CD4-positive, alpha-beta T cell treated with Interleukin-17A for 1 hour (primary cell): ENCODE data around the gene PRPF8.
"Not testable (repeated sequence)": the region's sequence is repeated elsewhere in the genome, so short reads cannot be mapped to it uniquely, and the experiment has no call there.

Experiments used
- DNase-seq: peaks from one replicate; pipeline ENCODE4 v3.0.0-alpha.2; 2020

Gene PRPF8

GRCh38 chr17:1684378-1685189, at the start of gene PRPF8:
Gene PRPF8 (minus strand): TSS chr17:1684867. CDS start chr17:1684571, 296 bp downstream.
- DNase-seq = peak; percentile 99

- DNase-seq = no peak
These were observed 49.1 kb upstream of the PRPF8 start for GRCh38 chr17:1733759-1734158.

GRCh38 chr17:1732833-1733321, 48.2 kb upstream of the PRPF8 start:
- no peak for DNase-seq

- no peak for DNase-seq
These were observed 47.7 kb upstream of the PRPF8 start for GRCh38 chr17:1732241-1732832.

- no peak for DNase-seq
These were observed 46.5 kb upstream of the PRPF8 start for GRCh38 chr17:1731194-1731506.

DNA sequence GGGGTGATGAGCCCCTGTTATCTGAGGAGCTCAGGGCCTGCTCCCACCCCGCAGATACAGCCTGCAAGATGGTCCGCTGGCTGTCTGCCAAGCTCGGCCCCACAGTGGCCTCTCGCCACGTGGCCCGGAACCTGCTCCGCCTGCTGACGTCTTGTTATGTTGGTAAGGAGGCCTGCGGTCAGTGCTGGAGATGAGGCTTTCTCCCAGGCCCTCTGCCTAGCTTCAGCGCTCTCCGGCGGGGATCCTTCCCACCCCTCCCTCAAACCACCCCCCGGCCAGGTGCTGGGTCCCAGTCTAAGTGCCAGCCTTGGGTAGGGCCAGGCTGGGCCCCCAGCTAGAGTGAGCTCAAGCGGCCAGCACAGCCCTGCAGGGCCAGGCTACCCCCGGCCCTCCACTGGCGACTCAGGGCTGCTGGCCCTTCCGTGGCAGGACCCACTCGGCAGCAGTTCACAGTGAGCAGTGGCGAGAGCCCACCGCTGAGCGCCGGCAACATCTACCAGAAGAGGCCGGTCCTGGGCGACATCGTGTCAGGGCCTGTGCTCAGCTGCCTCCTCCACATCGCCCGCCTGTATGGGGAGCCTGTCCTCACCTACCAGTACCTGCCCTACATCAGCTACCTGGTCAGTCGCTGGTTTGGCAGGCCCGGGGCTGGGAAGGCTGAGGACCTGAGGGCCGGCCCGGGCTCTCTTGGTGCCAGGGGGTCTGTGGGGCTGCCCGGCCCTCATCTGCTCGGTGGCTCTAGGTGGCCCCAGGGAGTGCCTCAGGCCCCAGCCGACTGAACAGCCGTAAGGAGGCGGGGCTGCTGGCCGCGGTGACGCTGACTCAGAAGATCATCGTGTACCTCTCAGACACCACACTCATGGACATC, 45.9 kb upstream of the PRPF8 start:
- no peak for DNase-seq

DNA sequence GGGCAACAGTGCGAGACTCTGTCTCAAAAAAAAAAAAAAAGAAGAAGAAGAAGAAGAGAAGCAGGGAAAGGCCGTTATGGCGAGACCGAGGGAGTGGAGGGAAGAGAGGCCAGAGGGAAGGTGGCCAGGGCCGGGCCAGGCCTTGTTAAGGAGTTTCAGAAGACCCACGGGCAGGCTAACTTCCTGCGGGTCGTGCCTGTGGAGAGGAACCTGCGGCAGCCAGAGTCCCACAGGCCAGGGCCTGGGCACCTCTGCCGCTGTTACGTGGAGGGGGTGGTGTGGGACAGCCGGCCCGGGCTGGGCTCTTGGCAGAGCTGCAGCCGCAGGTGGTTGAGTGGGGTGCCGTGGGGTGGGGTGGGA, 45.3 kb upstream of the PRPF8 start:
- DNase-seq = no peak

DNA sequence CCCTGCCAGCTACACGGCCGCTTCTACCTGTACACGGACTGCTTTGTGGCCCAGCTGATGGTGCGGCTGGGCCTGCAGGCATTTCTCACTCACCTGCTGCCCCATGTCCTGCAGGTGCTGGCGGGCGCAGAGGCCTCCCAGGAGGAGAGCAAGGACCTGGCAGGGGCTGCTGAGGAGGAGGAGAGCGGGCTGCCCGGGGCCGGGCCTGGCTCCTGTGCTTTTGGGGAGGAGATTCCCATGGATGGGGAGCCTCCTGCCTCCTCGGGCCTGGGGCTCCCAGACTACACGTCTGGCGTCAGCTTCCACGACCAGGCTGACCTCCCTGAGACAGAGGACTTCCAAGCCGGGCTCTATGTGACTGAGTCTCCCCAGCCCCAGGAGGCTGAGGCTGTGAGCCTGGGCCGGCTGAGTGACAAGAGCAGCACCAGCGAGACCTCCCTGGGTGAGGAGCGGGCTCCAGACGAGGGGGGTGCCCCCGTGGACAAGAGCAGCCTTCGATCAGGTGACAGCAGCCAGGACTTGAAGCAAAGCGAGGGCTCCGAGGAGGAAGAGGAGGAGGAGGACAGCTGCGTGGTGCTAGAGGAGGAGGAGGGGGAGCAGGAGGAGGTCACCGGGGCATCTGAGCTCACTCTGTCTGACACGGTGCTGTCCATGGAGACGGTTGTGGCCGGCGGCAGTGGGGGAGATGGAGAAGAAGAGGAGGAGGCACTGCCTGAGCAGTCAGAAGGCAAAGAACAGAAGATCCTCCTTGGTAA, 43.4 kb upstream of the PRPF8 start:
- DNase-seq = no peak

DNA sequence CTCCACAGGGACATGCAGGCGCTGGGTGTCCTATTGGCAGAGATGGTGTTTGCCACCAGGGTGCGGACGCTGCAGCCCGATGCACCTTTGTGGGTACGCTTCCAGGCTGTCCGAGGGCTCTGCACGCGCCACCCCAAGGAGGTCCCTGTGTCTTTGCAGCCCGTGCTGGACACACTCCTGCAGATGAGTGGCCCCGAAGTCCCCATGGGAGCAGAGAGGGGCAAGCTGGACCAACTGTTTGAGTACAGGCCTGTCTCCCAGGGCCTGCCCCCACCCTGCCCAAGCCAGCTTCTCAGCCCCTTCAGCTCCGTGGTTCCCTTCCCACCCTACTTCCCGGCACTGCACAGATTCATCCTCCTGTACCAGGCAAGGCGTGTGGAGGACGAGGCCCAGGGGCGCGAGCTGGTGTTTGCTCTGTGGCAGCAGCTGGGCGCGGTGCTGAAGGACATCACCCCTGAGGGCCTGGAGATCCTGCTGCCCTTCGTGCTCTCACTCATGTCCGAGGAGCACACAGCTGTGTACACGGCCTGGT, 42.7 kb upstream of the PRPF8 start:
- DNase-seq = no peak

GRCh38 chr17:1726626-1727257, 42.1 kb upstream of the PRPF8 start:
- DNase-seq = no peak

DNA sequence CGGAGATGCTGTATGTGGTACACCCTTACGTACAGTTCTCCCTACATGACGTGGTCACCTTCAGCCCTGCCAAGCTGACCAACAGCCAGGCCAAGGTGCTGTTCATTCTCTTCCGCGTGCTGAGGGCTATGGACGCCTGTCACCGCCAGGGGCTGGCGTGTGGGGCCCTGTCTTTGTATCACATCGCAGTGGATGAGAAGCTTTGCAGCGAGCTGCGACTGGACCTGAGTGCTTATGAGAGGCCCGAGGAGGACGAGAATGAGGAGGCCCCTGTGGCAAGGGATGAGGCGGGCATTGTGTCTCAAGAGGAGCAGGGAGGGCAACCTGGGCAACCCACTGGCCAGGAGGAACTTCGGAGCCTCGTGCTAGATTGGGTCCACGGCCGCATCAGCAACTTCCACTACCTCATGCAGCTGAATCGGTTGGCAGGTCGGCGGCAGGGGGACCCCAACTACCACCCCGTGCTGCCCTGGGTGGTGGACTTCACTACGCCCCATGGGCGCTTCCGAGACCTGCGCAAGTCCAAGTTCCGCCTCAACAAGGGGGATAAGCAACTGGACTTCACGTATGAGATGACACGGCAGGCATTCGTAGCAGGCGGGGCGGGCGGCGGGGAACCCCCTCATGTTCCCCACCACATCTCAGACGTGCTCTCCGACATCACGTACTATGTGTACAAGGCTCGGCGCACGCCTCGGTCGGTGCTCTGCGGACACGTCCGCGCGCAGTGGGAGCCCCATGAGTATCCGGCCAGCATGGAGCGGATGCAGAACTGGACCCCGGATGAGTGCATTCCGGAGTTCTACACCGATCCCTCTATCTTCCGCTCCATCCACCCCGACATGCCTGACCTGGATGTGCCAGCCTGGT, 41.2 kb upstream of the PRPF8 start:
- DNase-seq = no peak

GRCh38 chr17:1724869-1725641, 40.4 kb upstream of the PRPF8 start:
- no peak for DNase-seq

DNA sequence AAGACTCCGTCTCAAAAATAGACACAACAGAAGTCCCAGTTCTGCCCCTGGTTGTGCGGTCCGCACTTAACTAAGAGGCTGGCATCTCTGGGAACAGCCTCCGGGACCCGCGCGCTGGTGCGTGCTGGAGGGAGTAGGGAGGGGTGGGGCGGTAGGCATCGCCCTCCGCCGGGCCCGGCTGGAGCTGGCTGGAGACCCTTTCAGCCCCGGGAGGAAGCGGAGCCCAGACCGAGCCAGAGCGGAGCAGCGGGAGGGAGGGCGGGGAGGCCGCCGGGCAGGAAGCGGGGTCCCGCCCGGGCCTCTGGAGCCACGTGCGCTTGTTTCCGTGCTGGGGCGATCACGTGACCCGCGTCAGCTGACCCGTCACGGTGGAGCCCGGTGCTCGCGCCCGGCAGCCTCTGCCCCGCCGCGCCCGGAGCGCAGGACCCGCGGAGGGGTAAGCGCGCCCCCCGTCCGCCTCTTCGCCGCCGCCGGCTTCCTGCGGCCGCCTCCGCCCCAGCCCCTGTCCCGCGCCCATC, 39.7 kb upstream of the PRPF8 start, which contains the start of gene WDR81:
Gene WDR81, plus strand, starts transcription at position 354 of the 518 bp plus-strand sequence. CDS start 256 bp downstream, outside the sequence.
- peak; percentile 83 for DNase-seq

GRCh38 chr17:1722022-1722421, 37.4 kb upstream of the PRPF8 start:
- not testable (repeated sequence) for DNase-seq

GRCh38 chr17:1720856-1721386, 36.3 kb upstream of the PRPF8 start:
- DNase-seq = peak; percentile 79

GRCh38 chr17:1718362-1719165, 33.9 kb upstream of the PRPF8 start:
- DNase-seq = no peak

DNA sequence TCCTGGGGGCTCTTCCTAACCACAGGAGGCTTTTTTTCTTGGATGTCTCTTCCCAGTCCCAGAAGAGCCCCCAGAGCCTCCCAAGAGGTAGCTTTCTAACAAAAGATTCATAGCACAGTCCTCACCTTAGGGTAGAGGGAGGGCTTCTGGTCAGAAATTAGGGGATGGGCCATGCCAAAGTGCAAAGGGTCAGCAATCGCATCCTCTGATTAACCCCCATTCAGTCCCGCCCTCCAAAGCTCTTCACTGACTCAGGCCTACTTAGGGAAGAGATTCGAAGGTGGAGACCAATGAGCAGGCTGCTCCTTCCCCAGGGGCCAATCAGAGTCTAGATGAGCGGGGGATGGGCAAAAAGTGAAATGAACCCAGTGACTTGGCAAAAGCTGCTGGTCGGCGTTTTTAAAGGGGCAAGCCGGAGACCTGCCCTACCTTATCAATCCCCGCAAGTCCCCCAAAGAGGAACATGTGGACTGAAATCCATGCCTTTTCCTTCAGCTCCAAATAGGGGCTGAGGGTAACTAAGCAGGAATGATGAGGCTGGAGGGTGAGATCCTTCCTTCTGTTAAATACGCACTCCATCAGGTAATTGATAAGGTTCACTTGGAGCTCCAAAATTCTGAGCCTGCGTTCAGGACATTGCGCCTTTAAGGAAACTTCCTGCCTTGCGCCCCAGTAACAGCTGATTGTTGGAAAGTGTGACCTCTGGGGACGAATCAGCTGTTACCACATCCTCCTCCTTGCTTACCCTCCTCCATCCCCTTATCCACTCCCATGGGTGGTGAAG, 32.4 kb upstream of the PRPF8 start:
- peak; percentile 92 for DNase-seq
